NK-92 (cell line): Measurements from ENCODE around the gene PHAX.
"Not testable (repeated sequence)": the region's sequence is repeated elsewhere in the genome, so short reads cannot be mapped to it uniquely, and the experiment has no call there.

ENCODE experiments used
- DNase-seq: peaks from one replicate; lab custom pipeline; 2025; ENCODE audit not compliant: unreplicated experiment; lab: John Stamatoyannopoulos, UW

The PHAX gene

GRCh38 chr5:126656401-126657007 is 55.8 kb downstream of the PHAX start:
- no peak for DNase-seq

- no peak for DNase-seq
Measured at GRCh38 chr5:126658561-126658960, 57.8 kb downstream of the PHAX start.

DNA sequence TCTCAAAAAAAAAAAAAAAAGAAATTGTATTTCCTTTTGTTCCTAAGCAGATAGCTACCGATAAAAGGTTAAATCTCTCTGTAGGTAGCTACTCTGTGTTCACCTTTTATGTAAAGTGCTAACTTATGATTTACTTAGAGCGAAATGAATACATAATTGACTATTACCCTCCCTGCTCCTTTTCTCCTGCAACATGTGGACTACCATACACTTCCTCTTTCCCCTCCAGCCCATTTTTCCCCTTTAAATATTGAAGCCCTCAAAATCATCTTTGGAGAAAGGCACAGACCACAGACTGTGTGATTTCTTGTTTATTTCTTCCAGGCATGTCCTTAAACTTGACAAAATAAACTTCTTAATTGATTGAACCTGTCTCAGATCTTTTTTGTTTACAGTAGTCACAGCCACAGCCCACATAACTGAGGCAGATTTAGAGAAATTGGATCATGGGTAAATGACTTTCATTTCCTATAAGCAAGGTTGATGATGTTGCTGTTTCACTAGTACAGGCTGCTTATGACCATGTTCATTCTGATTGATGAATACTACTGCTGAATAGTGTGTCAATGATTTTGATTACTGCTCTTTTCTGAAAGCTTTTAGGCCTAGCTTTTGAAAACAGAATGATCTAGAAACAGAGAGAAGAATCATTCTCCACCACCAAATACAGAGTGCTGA is 59.2 kb downstream of the PHAX start:
- no peak for DNase-seq

DNA sequence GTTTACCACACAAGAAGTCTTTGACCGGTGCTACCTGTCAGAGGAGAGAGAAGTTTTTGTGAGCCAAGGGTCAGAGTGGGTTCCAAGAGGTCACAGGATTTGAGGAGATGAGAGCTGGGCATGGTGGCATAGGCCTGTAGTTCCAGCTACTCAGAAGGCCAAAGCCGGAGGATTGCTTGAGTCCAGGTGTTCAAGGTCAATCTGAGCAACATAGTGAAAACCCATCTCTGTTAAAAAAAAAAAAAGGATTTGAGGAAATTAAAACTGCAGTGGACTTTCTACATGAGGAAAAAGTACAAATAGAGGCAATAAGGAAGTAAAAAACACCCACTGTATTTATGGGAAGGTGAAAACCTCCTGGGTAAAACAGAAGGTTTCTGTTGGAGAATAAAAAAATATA is 63.8 kb downstream of the PHAX start:
- no peak for DNase-seq

DNA sequence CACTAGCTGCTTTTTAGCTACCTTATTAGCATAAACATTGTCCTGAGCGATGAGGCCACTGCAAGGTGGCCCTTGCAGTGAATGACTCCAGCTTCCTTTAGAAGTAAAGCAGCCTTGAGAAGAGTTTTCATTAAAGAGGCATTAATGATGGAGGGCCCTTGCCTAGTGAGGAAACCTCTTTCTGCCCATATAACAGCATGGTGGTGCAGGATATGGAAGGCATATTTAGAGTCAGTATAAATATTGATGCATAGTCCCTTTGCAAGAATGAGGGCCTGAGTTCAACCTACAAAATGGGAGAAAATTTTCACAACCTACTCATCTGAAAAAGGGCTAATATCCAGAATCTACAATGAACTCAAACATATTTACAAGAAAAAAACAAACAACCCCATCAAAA is 69.4 kb downstream of the PHAX start:
- not testable (repeated sequence) for DNase-seq

DNA sequence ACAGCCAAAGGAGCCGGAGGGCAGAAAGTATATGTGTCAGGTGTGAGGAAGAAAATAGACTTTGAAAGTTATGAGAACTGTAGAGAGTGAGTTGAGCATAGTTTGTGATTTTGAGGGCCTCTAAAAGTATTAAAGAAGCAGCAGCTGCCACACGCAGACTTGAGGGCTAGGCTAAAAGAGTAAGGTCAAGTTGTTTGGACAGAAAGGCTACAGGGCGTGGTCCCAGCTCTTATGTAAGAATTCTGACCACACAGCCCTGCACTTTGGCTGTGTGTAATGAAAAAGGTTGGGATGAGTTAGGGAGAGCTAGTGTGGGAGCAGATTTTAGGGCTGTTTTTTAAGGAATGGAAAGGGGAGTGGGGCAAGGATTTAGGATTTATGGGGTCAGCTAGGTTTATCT is 70.9 kb downstream of the PHAX start:
- DNase-seq = not testable (repeated sequence)

DNA sequence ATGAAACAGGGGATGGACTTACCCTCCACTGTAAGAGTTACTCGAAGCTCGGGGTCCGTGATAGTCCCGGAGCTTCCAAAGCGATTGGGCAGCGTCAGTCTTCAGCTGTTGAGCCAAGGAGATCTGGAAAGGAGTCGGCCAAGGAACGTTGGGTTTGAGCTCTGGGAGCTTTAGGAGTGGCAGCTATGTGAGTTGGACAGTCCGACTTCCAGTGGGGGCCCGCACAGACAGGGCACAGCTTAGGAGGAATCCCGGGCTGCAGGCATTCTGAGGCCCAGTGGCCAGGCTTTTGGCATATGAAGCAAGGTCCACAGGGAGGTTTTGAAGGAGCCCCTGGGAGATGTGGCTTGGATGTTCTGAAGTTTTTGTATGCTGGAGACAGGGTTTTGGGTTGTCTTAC is 72.7 kb downstream of the PHAX start:
- DNase-seq = no peak

DNA sequence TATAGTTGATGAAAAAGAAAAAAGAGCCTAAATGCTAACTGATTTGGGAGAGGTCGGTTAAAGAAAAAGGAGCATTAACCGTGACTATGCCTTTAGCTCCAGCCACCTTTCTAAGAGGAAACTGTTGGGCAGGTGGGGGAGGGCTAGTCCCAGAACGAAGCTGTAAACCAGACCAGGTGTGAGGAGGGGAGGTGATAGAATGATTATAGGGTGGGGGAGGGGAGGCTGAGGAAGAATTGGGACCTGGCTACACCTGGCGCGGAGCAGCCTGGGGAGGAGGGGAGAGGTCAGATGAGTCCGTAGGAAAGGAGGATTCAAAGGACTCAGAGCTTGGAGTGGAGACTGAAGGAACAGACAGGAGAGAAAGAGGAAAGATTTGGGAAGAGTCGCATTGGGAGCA is 73.4 kb downstream of the PHAX start:
- no peak for DNase-seq

DNA sequence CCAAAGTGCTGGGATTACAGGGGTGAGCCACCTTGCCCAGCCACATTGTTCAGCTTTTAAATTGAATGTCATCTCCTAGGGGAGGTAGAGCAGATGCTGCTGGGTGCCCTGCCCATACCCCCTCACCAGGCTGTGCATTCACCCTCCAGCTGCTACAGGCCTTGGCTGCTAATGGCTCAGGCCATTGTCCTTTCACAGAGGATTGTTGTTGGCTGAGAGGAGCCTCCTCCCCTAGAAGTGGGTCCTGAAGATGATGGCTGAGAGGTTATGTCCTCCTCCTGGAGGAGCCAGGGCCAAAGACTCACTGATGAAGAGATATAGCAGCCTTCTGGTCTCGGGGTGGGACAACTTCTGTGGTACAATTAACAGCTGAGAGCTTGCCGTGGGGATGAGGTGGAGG is 74.6 kb downstream of the PHAX start:
- DNase-seq = no peak

DNA sequence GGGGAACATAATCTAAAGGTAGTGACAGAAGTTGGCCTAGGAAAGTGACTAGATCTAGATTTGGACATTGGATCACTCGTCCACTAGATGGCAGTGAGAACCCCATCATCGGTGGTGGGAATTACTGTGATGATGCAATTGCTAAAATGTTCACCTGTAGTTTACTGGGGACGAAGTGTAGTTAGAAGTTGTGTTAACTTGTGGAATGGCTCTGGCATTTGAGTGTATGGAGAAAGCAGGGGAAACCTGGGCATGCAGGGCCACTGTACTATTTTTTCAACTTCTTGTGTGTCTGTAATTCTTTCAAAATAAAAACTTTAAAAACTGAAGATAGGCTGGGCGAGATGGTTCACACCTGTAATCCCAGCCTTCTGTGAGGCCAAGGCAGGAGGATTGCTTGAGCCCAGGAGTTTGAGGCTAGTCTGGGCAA is 75.5 kb downstream of the PHAX start:
- DNase-seq = no peak
